ENCODE measurements around the gene GPATCH4. TPM values are rescaled to one million over a fixed set of nuclear protein-coding genes. Genes with fewer than 3 reads are reported as not detected.

GPATCH4 gene
- total RNA-seq, 1 experiment from 2014 or later: 52.7 TPM

DNA sequence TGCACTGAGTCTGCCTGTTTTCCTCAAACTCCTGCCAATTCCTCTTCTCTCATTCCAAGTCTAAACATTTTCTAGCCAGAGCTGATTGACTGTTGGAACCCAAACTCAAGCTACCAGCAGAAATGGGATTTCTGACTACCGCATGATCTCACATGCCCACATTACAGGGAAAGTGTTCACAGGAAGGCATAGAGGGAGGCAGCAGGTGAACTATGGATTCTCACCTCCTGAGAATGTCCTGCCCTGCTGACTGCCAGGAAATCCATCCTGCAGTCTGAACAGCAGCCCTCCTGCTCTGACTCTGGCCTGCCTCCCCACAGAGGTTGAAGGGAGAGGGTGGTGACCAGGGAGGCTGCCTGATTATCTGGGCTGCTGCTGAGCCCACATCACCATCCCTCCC is 51.4 kb downstream of the GPATCH4 start:
- no peak for DNase-seq (ENCODE audit: low read depth)

GRCh38 chr1:156549390-156549789 is 51.9 kb downstream of the GPATCH4 start:
- DNase-seq (ENCODE audit: low read depth): no peak

- DNase-seq (ENCODE audit: low read depth): no peak
Observed at GRCh38 chr1:156547982-156548381, 53.3 kb downstream of the GPATCH4 start.

GRCh38 chr1:156547434-156547833 is 53.8 kb downstream of the GPATCH4 start:
- DNase-seq (ENCODE audit: low read depth): no peak

GRCh38 chr1:156546267-156546666 is 55.0 kb downstream of the GPATCH4 start:
- DNase-seq (ENCODE audit: low read depth): no peak

DNA sequence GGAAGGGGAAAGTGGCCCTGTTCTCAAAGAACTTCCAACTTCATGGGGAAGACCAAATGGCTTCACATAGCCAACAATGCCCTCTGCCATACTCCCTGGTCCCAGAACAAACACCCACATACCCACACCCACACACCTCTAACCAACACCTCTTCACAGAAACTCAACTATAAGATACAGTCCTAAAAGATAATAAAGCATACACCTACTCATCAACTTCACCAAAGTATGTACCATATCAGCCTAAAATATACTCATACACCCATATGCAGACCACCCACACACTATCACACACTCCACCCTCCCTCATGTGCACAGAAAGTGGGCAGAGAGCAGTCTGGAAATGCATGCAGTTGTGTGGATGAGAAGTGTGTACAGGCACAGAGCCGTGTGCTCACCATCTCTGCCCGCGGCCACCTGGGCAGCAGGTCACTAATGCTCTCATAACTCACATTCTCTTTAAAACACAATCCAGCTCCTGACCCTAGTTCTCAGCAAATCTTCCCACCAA is 56.6 kb downstream of the GPATCH4 start:
- DNase-seq (ENCODE audit: low read depth): no peak

Other genes starting within 250 kb of the GPATCH4 start
- not detected in 2 replicates for gene RHBG, start 232.3 kb downstream of the GPATCH4 start, total RNA-seq (2014; rRNA removed; shearing (Covaris generic))
- gene MEF2D, start 100.7 kb downstream of the GPATCH4 start, total RNA-seq (2014; rRNA removed; shearing (Covaris generic)): 21.6 and 27.9 TPM in 2 replicates
- gene IQGAP3, start 28.9 kb downstream of the GPATCH4 start, total RNA-seq (2014; rRNA removed; shearing (Covaris generic)): 39.5 and 41.8 TPM in 2 replicates
- not detected in 2 replicates for gene TTC24, start 21.8 kb downstream of the GPATCH4 start, total RNA-seq (2014; rRNA removed; shearing (Covaris generic))
- gene NAXE, start 9.7 kb downstream of the GPATCH4 start, total RNA-seq (2014; rRNA removed; shearing (Covaris generic)): 106 and 116 TPM in 2 replicates
- gene HAPLN2, start 17.9 kb upstream of the GPATCH4 start, total RNA-seq (2014; rRNA removed; shearing (Covaris generic)): not detected in 2 replicates
- gene BCAN, start 40.6 kb upstream of the GPATCH4 start, total RNA-seq (2014; rRNA removed; shearing (Covaris generic)): 0.03 TPM in 1 of 2 replicates, not detected in the other
- 0.03 and 0.13 TPM in 2 replicates for gene NES, start 75.9 kb upstream of the GPATCH4 start, total RNA-seq (2014; rRNA removed; shearing (Covaris generic))
- gene CRABP2, start 104.1 kb upstream of the GPATCH4 start, total RNA-seq (2014; rRNA removed; shearing (Covaris generic)): 6.0 and 8.6 TPM in 2 replicates
- 10.9 and 15.7 TPM in 2 replicates for gene METTL25B, start 127.0 kb upstream of the GPATCH4 start, total RNA-seq (2014; rRNA removed; shearing (Covaris generic))
- gene ISG20L2, start 127.3 kb upstream of the GPATCH4 start, total RNA-seq (2014; rRNA removed; shearing (Covaris generic)): 27.6 and 39.8 TPM in 2 replicates
- 163 and 192 TPM in 2 replicates for gene MRPL24, start 139.6 kb upstream of the GPATCH4 start, total RNA-seq (2014; rRNA removed; shearing (Covaris generic))
- gene HDGF, start 150.2 kb upstream of the GPATCH4 start, total RNA-seq (2014; rRNA removed; shearing (Covaris generic)): 522 and 576 TPM in 2 replicates
- 69.5 and 122 TPM in 2 replicates for gene PRCC, start 166.1 kb upstream of the GPATCH4 start, total RNA-seq (2014; rRNA removed; shearing (Covaris generic))
- gene SH2D2A, start 215.4 kb upstream of the GPATCH4 start, total RNA-seq (2014; rRNA removed; shearing (Covaris generic)): 4.6 and 8.2 TPM in 2 replicates

Measured in HT1080 (cell line).